GM18858 (cell line): ENCODE results near the gene HLA-DQA1.
"Not testable (repeated sequence)": the region's sequence is repeated elsewhere in the genome, so short reads cannot be mapped to it uniquely, and the experiment has no call there.

ENCODE experiments used
- ATAC-seq: cut with Tn5 transposase; IDR thresholded peaks from one replicate; pipeline ENCODE4 v1.9.1; 2021; ENCODE audit not compliant: unreplicated experiment

HLA-DQA1 gene

DNA sequence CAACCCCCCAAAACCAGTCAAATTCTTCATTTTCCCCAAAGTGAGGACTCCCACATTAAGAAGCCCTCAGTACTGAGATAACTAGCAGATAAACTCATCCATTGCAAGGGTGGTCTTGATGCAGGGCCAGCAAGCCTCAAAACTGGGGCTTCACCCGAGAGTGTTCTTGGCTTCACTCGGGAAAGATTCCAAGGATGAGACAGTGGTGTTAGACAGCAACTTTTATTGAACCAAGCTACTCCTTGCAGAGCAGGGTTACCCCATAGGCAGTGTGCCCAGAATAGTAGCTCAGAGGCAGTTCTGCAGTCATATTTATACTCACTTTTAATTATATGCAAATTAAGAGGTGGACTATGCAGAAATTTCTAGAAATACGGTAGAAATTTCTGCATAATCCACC is 15.8 kb upstream of the HLA-DQA1 start:
- no peak for ATAC-seq

GRCh38 chr6:32622545-32623401 is 14.4 kb upstream of the HLA-DQA1 start:
- ATAC-seq = peak; percentile 70

DNA sequence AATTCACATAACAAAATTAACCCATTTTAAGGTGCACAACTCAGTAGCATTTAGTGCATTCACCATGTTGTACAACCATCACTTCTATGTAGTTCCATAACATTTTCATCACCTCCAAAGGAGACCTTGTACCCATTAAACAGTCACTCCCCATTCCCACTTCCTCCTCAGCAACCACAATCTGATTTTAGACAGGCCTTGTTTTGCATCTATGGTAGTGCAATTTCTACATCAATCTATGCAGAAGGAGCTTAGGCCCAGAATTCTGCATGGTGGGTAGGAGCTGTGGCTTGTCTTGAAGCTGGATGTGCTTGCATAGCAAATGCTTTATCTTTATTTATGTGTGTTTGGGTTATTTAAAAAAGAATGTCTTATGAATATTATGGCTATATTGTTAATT is 13.5 kb upstream of the HLA-DQA1 start:
- ATAC-seq = no peak

- no peak for ATAC-seq
Observed at GRCh38 chr6:32624565-32624964, 12.6 kb upstream of the HLA-DQA1 start.

- ATAC-seq = no peak
Observed at GRCh38 chr6:32625137-32625536, 12.1 kb upstream of the HLA-DQA1 start.

DNA sequence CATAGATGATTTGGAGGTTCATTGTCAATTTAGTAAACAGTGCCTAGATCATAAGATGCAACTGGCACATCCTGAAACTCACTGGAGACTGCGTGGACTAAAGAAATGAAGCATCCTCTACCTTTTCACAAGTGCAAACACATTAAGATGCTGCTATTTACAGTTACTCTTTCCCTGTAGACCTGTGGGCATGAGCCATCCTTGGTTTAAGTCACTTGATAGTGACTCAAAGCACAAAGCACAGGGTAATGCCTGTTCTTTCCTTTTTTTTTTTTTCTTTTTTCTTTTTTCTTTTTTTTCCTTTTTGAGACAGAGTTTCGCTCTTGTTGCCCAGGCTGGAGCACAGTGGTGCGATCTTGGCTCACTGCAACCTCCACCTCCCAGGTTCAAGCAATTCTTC is 10.0 kb upstream of the HLA-DQA1 start:
- ATAC-seq = no peak

GRCh38 chr6:32627831-32628230 is 9.4 kb upstream of the HLA-DQA1 start:
- ATAC-seq = no peak

DNA sequence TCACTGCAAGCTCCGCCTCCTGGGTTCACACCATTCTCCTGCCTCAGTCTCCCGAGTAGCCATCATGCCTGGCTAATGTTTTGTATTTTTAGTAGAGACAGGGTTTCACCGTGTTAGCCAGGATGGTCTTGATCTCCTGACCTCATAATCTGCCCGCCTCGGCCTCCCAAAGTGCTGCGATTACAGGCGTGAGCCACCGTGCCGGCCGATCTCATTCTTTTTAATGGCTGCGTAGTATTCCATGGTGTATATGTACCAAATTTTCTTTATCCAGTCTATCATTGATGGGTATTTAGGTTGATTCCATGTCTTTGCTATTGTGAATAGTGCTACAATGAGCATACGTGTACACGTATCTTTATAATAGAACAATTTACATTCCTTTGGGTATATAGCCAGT is 7.4 kb upstream of the HLA-DQA1 start:
- not testable (repeated sequence) for ATAC-seq

DNA sequence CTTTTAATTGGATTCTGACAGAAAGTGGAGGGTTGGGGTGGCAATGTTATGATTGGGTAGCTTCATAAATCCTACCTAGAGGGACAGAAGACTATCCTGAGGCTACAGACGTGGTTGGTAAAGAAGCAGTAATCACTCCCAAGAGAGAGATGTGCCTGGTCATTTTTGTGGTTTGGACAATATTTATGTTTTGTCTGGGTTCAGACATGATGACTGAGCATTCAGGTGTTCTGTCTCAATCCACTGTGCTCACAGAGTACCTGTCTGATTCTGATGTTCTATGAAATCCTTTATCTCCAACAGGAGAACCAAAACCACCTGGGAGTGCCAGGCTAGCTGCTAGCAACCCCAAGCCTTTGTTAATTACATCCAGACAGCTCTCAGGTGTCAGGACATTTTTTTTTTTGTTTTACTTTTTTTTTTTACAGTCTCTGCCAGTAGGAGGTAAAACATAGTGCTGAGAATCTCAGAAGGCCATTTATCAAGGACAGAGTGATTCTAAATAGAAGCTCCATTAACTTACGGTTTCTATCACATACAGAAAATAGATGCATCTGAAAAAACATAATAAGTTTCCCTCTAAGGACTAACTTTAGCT is 1.6 kb upstream of the HLA-DQA1 start:
- ATAC-seq = no peak

- no peak for ATAC-seq
Observed at GRCh38 chr6:32637883-32638282, 677 bp downstream of the HLA-DQA1 start.

DNA sequence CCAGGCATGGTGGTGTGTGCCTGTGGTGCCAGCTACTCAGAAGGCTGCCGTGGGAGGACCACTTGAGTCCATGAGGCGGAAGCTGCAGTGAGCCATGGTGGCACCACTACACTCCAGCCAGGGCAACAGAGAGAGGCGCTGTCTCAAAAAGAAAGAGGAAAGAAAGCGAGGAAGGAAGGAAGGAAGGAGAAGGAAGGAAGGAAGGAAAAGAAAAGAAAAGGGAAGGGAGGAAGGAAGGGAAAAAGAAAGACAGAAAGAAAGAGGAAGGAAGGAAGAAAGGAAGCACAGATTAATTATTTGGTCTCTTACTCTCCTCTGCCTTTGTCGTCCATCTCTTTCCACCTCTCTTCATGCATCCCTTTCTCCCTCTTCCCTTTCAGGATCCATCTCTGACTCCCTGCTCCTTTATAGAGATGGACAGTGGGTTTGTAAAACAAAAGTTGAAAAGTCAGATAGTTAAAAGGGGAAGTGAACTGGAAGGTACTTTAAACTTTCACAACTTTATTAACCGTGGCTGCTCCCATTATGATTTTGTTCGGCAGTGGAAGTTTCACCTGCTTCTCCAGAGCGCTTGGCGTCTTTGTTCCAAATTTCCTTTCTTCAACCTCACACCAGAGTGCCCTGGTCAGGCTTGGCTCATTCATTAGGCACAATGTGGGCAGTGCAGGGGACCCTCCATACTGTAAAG is 1.5 kb downstream of the HLA-DQA1 start:
- no peak for ATAC-seq

GRCh38 chr6:32639440-32640394 is 2.5 kb downstream of the HLA-DQA1 start:
- no peak for ATAC-seq

DNA sequence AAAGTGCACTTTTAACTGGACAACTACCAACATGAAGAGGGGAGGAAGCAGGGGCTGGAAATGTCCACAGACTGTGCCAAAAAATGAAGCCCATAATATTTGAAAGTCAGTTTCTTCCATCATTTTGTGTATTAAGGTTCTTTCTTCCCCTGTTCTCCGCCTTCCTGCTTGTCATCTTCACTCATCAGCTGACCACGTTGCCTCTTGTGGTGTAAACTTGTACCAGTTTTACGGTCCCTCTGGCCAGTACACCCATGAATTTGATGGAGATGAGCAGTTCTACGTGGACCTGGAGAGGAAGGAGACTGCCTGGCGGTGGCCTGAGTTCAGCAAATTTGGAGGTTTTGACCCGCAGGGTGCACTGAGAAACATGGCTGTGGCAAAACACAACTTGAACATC is 3.9 kb downstream of the HLA-DQA1 start:
- ATAC-seq = no peak

- ATAC-seq = not testable (repeated sequence)
Observed at GRCh38 chr6:32641785-32642719, 4.8 kb downstream of the HLA-DQA1 start.

GRCh38 chr6:32642720-32643106 is 5.5 kb downstream of the HLA-DQA1 start:
- no peak for ATAC-seq

DNA sequence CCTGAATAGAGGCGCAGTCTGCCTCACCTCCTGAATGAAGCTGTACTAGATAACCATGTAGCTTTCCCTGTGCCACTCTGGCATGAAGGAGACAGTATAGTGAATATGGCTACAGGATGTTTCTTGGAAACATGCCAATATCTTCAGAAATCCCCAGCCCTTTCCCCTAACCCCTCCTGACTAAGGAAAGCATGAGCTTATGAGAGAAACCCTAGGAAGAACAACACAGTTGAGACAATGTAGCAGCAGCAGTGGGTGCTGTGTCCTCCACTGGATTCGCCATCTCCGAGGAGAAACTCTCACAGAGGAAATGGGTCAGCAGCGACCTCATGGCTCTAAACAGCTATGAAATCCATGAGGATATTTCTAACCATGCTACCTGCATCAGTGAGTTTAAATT is 6.7 kb downstream of the HLA-DQA1 start:
- no peak for ATAC-seq

DNA sequence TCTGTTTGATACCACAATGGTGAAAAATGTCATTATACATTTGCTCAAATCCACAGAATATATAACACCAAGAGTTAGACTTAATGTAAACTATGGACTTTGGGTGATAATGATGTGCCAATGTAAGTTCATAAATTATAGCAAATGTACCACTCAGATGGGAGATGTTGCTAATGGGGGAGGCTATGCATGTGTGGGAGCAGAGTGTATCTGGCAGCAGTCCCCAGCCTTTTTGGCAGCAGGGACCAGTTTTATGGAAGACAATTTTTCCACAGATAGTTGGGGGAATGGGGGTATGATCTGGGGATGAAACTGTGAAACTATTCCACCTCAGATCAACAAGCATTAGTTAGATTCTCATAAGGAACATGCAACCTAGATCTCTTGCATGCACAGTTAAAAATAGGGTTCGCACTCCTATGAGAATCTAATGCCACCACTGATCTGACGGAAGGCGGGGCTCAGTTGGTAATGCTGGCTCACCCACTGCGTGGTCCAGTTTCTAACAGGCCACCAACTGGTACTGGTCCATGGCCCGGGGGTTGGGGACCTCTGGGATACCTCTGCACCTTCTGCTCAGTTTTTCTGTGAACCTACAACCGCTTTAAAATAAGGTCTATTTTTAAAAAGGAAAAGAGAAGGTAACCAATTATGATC is 8.0 kb downstream of the HLA-DQA1 start:
- no peak for ATAC-seq

- no peak for ATAC-seq
Observed at GRCh38 chr6:32655203-32655710, 18.1 kb downstream of the HLA-DQA1 start.

- ATAC-seq = not testable (repeated sequence)
Observed at GRCh38 chr6:32657329-32657728, 20.1 kb downstream of the HLA-DQA1 start.
